ENCODE results near the gene UBAP2L.

DNA sequence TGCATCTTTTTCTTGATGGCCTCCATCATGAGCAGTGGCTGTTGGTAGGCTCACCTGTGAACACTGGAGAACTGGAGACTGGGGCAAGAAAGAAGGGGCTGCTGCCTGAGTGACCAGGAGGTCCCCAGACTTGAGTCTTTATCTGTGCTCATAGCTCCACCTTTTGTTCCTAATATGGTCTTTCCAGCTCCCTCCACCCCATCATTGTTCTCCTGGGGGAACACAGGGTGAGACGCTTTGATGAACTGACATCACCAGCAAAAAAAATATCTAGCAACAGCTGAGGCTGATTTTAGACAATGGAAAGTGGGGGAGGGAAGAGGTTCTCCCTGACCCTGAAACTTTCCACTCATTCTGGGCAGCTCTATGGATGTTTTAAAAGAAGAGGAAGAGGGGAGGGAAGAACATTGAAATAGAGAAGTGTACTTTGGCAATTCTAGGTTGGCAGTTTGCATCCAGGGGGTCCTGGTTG, 28.7 kb upstream of the UBAP2L start, which contains the start of gene TPM3:
- TF ChIP-seq, protein P1, sequence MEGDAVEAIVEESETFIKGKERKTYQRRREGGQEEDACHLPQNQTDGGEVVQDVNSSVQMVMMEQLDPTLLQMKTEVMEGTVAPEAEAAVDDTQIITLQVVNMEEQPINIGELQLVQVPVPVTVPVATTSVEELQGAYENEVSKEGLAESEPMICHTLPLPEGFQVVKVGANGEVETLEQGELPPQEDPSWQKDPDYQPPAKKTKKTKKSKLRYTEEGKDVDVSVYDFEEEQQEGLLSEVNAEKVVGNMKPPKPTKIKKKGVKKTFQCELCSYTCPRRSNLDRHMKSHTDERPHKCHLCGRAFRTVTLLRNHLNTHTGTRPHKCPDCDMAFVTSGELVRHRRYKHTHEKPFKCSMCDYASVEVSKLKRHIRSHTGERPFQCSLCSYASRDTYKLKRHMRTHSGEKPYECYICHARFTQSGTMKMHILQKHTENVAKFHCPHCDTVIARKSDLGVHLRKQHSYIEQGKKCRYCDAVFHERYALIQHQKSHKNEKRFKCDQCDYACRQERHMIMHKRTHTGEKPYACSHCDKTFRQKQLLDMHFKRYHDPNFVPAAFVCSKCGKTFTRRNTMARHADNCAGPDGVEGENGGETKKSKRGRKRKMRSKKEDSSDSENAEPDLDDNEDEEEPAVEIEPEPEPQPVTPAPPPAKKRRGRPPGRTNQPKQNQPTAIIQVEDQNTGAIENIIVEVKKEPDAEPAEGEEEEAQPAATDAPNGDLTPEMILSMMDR (IDR thresholded peaks at IDR 0.05; ENCODE audit: borderline replicate concordance, extremely low read depth, low read length, poor library complexity, severe bottlenecking), result no peak
- TF ChIP-seq EZH2 (IDR thresholded peaks at IDR 0.05; ENCODE audit: borderline replicate concordance, low read depth, low read length, severe bottlenecking), result no peak
